ENCODE data around the gene GJA9.
"Not testable (repeated sequence)": the region's sequence is repeated elsewhere in the genome, so short reads cannot be mapped to it uniquely, and the experiment has no call there.

Gene GJA9

DNA sequence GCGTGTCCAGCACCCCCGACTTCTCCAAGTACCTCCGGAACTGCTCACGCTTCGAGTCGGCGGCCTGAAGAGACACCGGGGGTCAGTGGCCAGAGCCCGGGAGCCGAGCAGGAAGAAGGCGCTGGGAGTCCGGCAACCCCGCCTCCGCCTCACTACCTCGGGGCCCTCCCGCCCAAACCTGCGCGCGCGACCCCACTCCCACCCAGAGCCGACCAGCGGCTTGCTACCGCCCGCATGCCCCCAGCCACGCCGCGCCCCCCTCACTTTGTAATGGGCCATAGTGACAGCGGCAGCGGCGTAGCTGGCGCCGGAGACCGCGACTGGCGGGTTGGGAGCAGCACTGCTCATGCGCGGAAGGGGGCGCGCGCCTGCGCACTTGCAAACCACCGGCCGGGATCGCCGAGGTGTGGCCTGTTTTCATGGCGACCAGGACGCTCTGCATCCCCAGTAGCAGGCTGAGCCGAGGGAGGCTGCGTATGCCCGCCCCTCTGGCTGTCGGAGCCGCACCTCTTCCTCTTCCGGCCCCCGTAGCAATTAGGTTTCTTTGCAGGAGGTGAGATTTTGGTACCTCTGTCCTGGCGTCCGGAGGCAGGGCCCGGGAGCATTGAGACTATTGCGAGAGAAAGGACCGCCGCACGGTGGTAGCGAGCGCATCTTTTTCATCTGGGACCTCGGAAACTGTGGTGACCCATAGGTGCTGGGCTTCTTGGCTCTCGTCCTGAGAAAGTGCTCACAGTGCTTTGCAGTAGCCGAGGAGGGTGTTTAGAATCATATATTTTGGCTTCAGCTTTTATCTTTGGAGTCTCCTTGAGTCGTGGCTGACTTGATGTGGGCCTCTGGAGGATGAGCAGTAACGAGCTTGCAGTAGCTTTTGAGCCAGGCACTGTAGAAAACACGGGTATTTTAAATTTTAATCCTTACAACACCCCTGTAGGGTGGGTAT is 8.1 kb downstream of the GJA9 start, which contains the start of gene MYCBP:
Gene MYCBP (minus strand): TSS at position 322 of the 943 bp plus-strand sequence. CDS start 43 bp downstream, at position 279.
- DNase-seq: peak; percentile 97

DNA sequence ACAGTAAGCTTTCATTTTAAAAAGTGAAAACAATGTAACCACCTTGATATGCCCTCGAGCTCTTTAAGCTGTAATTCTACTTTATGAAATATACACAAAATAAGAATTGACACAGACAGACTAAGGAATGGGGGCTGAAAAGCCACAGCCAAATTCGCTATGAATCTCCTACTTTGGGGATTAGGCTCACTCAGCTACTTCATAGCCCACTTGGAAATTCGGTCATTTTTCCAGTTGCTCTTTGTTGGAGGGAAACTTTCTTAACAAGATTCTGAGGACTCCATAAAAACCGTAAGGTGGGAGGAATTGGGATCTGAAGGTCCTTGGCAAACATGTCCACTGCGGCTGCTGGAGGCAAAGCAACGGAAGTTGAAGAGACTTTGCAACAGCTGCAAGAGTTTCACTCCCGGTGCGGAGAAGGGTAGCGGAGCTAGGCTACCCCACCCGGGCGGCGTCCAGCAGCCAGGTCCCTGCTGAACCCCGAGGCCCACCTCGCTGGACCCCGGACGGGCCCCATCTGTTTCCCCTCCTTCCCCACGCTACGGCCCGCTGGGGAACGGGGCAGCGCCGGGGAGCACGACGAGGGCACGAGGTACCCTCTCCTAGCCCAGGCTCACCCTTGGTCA is 8.9 kb downstream of the GJA9 start:
- no peak for DNase-seq

DNA sequence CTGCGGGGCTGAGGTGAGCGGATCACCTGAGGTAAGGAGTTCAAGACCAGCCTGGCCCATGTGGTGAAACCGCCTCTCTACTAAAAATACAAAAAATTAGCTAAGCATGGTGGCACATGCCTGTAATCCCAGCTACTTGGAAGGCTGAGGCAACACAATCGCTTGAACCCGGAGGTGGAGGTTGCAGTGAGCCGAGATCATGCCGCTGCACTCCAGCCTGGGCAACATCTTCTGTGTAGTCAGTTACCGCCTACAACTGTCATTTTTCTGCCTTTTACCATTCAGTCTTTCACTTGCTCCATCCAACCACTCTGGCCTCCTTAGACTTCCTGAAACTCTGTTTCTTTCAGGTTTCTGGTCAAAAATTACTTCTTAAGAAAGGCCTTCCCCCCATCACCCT is 10.4 kb downstream of the GJA9 start:
- no peak for DNase-seq

DNA sequence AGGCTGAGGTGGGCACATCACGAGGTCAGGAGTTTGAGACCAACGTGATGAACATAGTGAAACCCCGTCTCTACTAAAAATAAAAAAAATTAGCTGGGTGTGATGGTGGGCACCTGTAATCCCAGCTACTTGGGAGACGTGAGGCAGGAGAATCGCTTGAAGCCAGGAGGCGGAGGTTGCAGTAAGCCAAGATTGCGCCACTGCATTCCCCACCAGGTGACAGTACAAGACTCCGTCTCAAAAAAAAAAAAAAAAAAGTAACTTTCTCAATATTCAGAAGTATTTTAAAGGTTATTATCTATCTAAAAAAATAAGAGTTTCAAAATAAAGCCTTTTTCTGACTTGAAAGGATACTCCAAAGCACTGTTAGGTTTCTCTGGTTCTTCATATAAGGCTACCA is 14.2 kb downstream of the GJA9 start:
- no peak for DNase-seq

DNA sequence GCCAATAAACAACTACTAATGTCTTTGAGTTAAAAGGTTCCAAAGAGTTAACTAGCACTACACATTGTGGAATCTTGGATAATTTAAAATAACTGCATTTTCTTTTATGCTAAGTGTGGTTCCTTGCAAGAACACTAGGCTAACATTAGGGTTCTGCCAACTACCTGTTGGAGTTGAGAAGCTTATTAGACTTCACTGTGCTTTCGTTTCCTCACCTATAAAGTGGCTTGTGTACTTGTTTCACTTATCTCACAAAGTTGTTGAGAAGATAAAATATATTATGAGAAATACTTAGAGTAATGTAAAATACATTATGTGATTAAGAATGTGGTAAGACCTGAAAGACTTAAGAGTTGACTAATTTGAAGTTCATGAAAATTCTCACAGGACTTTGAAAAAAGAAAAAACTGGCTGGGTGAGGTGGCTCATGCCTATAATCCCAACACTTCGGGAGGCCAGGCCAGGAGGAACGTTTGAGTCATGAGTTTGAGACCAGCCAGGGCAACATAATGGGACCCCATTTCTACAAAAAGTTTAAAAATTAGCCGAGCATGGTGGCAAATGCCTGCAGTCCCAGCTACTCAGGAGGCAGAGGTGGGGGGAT is 16.2 kb downstream of the GJA9 start:
- no peak for DNase-seq

DNA sequence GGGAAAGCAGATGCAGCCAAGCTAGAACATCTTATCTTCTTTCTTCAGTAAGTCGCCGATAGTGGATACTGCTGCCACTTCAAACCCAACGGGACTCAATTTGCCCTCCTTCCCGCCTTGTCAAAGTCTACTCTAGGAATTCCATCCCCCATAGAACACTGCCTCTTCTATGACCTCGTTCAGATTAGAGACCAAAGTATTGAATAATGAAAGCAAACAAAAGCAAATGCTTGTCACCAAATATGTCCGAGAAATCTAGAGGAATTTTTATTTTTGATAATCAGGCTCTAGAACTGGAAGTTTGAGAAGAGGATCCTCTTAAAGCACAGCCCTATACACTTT is 21.0 kb downstream of the GJA9 start:
- DNase-seq: peak; percentile 50

DNA sequence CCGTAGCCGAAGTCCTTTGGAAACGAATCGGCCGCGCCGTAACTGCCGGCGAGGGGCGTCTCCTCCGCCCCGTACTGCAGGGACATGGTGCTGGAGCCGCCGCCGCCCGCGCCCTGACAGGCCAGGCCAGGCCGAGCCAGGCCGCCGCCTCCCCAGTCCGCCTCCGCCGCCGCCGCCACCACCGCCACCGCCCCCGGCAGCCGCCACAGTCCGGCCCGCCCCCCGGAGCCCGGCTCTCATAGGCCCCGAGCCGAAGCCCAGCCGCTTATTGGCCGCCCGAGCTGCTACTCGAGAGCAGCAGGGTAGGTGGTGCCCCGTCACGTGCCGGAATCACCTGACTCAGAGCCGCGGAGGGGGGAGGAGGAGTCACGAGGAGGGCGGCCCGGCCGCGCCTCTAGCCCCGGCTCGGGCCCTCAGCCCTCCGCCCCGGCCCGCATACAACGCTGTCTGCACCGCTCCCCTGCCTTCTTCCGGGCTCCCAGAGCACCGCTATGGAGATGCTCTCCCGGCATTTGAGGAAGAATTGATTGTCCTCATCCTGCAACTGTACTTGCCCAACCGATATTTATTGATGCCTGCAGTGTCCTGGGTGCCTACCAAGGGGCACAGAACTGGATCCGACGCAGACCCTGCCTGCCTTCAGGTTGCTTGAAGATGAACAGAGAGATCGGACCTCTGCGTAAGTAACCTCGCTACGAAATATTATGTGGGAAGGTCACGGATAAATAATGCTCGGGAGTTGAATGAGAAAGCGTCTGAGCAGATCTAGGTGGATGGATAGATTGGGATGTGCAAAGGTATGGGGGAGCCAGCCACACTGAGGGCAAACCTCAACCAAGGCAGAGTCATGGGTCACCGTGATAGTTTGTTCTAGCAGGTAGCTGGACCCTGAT is 21.6 kb downstream of the GJA9 start, which contains the start of gene RRAGC:
Gene RRAGC (minus strand): TSS at position 212 of the 893 bp plus-strand sequence. CDS start 126 bp downstream, at position 86.
- peak; percentile 98 for DNase-seq

DNA sequence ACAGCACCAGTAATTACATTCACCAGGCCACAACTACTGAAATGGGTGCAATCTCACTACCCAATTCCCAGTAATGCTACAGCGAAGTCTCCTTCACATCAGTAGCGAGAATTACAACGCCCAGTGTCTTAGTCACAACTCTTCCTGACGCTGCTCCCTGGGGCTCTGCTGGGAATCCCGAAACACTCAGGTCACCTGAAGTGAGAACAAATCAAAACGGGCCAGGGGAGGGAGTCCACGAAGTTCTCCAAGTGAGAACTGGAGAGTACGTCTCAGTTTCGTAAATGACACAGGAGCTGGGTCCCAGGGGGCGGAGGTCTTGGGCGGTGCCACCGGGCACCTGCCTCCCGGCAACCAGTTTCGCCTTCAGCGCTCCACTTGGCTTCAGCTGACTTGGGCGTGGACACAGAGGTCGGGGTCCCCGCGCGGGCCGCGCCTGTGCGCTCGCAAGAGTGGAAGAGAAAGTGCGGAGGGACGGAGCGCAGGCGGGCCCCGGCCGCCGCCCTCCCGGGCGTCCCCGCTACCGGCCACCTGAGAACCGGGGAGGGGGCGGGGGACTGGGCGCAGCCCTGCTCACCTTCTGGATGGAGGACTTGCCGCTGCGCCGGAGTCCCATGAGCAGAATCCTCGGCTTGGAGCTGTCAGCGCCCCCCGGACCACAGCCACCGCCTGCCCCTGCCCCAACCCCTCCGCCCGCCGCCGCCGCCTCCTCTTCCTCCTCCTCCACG is 22.4 kb downstream of the GJA9 start:
- no peak for DNase-seq

DNA sequence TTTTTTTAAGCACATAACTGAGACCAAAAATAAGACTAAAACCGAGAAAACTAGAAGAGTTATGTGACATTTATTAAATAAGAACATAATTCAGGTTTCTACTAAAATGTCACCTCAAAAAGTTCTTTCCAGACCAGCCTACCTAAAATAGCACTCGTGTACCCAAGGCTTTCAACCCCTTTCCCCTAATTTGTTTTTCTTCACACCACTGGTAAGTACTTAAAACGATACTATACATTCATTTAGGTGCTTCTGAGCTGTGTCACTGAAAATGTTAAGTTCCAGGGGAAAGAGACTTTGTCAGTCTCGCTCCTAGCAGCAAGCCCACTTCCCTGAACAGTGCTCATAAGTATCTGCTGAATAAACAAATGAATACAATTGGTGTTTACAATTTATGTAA is 28.6 kb downstream of the GJA9 start:
- no peak for DNase-seq

DNA sequence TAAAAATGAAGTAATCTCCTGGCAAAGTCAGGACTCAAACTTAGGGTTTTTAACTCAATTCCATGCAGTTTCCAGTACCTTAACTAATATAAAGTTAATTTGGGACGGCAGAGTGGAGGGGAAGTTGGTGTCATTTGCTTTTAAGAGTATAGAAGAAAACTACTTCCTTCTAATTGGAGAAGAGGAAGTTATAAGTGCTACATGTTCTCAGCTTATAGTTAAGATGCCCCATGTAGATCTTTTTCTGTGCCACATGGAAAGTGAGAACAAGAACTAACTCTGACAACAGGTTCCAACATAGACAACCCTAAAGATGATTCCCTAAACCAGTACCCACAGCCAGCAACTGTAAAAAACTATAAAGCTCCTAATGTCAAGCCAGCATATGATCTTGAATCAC is 33.3 kb downstream of the GJA9 start:
- DNase-seq: no peak

DNA sequence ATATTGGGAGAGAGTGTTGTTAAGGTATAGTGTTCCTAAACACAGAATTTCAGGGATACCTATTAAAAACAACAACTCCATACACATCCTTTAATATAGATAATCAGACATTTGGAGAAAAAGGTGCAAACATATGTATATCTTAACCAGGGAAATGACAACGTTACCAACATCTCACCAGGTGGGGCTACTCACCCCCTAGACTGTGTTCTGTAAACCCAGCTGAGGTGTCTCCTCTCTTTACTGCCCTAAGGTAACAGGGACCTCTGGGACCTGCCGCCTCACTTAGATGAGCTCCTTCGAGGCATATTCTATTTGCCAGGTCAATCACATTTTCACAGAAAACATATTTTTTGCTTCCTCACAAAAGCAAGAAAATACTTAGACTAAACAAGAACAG is 35.2 kb downstream of the GJA9 start:
- no peak for DNase-seq

DNA sequence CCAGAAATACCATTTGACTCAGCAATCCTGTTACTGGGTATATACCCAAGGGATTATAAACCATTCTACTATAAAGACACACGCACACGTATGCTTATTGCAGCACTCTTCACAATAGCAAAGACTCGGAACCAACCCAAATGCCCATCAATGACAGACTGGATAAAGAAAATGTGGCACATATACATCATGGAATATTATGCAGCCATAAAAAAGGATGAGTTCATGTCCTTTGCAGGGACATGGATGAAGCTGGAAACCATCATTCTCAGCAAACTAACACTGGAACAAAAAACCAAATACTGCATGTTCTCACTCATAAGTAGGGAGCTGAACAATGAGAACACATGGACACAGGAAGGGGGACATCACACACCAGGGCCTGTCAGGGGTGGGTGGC is 36.3 kb downstream of the GJA9 start:
- not testable (repeated sequence) for DNase-seq

DNA sequence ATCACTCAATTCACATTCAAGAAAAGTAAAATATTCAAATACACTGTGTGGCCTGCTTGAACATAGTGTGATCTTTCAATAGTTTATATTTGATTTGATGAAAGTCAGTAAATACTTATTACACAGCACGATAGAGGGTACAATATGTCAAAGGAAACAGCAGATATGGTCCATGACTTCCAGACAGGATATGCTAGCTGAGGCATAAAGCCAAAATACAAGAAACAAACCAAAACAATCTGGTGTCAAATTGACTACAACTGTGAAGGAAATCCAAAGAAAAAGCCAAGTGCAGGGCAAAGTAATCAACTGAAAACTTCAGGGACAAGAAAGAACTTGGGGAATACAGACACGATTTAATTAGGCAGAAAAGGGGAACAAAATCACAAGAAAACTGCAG is 41.1 kb downstream of the GJA9 start:
- DNase-seq: no peak

DNA sequence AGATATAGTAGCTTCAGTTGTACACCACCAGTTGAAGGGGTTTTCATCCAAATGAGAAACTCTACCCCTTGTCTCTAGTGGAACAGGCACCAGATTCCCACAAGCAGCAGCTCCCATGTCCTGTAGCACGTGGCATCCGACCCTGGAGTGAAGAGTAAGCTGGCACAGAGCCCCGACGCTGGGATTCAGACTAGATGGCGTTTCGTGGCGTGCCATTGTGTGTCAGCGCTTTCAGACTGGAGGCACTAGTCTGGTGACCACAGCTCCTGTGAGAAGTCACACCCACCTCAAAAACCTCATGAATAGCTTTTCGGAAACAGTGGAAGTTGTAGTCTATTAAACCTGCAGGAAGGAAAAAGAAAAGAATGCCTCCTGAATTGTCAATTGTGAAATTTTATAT is 42.0 kb downstream of the GJA9 start:
- no peak for DNase-seq

DNA sequence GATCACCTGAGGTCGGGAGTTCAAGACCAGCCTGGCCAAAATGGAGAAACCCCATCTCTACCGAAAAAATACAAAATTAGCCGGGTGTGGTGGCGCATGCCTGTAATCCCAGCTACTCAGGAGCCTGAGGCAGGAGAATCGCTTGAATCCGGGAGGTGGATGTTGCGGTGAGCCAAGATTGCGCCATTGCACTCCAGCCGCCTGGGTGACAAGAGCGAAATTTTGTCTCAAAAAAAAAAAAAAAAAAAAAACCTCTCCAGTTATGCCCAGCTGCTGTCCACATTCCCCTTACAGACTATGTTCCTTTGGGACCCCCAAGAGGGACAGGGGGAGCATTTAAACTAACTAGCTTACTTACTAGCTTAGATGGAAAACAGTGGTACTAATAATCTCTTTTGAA is 45.1 kb downstream of the GJA9 start:
- not testable (repeated sequence) for DNase-seq

DNA sequence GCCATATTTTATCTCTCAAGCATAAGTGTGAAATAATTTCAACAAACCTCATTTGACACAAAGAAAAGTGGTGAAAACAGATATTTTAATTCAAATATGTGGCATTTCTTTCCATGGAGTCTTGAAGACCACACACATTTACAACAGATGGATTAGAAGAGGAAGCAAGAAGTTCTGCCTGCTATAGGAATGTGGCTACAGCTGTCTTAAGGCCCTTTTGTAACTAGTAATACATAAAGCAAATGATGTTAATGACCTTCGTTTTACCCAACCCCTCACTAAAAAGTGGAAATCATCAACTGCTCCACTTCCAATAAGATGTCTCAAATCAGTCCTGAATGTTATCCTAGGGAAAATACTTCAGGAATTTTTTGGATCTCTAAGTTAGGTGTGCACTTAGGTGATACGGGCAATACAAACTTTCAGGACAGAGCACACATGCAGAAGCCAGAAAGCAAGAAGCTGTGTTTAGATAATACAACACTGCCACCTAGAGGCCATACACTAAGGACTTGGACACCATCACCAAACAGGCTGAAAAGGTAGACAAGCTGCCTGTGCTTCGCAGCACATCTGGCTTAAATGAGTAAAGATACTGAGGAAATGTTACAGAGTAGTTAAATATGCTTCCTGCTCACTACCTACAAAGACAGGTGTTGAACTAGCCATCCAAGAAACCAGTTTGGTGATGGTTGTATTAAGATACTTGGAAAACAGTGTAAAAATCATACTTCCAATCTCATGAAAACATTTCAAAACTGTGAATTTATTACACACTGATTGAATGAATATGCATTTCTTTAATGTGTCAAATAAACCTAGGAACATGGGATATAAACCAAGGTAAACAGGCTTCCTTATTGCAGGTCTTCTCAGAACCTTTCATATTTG is 46.2 kb downstream of the GJA9 start:
- peak; percentile 85 for DNase-seq

DNA sequence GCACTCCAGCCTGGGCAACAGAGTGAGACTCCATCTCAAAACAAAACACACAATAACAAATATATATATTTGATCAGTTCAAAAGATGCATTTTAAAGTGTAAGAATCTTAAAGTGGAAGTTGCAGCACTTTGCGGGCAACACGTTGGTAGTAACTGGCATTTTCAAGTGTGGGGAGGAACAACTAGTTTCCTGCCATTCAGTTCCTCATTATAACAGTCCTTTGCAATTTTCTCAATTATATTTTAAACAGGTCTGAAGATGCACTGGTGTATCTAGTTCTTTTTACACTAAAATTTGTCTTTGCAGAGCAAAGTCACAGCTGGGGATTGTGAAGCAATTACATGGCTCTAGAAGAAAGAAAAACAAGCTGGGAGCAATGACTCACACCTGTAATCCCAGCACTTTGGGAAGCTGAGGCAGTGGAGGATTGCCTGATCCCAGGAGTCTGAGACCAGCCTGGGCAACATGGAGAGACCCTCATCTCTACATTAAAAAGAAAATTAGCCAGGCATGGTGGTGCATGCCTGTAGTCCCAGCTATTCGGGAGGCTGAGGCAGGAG is 47.1 kb downstream of the GJA9 start:
- DNase-seq: no peak

DNA sequence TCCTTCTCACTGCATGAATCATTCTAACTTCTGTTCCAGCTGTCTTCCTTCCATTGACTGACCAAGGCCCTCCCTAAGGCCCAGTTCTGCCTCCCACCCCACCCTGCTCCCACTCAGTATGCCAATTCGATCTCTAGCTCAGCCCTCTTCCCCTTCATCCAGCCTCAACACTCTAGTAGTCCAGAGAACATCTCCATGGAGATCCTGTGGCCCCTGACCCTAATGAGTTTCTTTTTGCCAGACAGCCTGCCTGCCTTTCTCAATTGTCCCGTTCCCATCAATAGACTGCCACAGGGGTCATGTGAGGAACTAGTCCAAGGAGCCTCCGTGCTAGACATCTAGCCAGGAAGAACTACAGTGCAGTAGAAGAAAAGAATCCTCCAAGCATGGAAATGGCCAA is 48.2 kb downstream of the GJA9 start:
- DNase-seq: peak; percentile 56

DNA sequence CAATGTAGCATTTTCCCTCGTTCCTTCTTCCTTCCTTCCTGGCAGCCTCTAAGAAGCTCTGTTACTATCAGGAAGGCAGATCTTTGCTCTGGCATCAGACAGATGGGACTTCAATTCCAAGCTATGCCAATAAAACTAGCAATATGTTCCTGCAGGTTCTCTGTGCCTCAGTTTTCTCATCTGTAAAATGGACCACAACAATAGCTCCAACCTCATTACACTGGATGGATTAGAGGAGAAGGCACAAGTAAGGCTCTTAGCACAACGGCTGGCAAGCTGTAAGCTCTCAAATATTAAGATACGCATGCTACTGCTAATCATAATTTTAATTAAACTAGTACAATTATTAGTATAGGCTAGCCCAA is 49.0 kb downstream of the GJA9 start:
- DNase-seq: no peak

DNA sequence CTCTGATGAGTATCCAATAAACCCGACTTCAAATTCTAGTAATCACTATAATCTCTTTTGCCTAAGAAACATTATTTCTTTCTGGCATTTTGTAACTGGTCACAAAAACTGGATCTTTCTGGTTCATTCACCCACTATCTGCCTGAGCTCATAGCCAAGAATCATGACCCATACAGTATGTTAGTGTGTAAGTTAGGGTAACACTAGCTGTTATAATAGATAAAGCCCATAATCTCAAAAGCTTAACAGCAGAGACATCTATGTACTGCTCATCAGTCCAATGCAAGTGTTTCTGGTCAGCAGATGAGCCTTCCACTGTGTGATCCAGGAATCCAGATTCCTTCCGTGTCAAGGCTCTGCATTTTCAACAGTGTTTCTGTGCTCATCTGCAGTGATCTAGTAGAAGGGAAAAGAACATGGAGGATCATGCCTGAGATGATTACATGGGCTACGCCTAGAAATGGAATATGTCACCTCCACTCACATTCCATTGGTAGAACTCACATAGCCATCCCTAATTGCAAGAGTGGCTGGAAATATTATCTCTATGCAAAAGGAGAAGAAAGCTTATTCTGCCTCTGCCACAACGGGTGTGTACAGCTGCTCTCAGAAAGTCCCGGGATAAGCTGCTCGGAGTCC is 49.5 kb downstream of the GJA9 start:
- DNase-seq: no peak

Measured in midbrain (tissue), 1 donor.